Gastrocnemius medialis (tissue), 4 donors: ENCODE data around the gene RSAD1. TPM values are rescaled to one million over a fixed set of nuclear protein-coding genes. Genes with fewer than 3 reads are reported as not detected.
A peak's percentile ranks its signal among the peaks of the same experiment; 100 is the strongest.

Experiments used
- ATAC-seq, 2 donors: fragments of 150-250 bp; one replicate each; pipeline ENCODE4 v1.9.1; 2016
- DNase-seq, 2 donors: peaks; one replicate each; pipeline ENCODE4 v3.0.0-alpha.2; 2019
- H3K27ac ChIP-seq, 4 donors: fragments of 200-600 bp; sonication (generic); 1 replicate in 1 of 4; 2 replicates in 3 of 4; pipeline ENCODE4 v1.5.1; 2016 to 2018; ENCODE audit warnings: mild to moderate bottlenecking in 2 of 4, moderate library complexity in 1 of 4
- H3K27me3 ChIP-seq, 3 donors: fragments of 200-600 bp; sonication (generic) in 2 of 3; 1 replicate in 1 of 3; 2 replicates in 2 of 3; pipeline versions ENCODE4 v1.5.1 to v1.6.0; 2016 to 2019; ENCODE audit warnings: mild to moderate bottlenecking in 1 of 3, moderate library complexity in 1 of 3
- H3K36me3 ChIP-seq, 2 donors: fragments of 200-600 bp; sonication (generic) in 1 of 2; one replicate each; pipeline ENCODE4 v1.5.1; 2017 to 2018
- H3K4me1 ChIP-seq, 2 donors: fragments of 200-600 bp; sonication (generic) in 1 of 2; one replicate each; pipeline ENCODE4 v1.5.1; 2016 to 2017; ENCODE audit warnings: mild to moderate bottlenecking in 2 of 2
- H3K4me3 ChIP-seq, 4 donors: fragments of 200-600 bp; sonication (generic) in 3 of 4; 1 replicate in 1 of 4; 2 replicates in 3 of 4; pipeline ENCODE4 v1.5.1; 2016 to 2019; ENCODE audit warnings: mild to moderate bottlenecking in 2 of 4
- H3K9me3 ChIP-seq, 3 donors: fragments of 200-600 bp; sonication (generic) in 2 of 3; 1 replicate in 1 of 3; 2 replicates in 2 of 3; pipeline ENCODE4 v1.5.1; 2016 to 2019
- CTCF ChIP-seq, 5 experiments: fragments of 450-650 bp in 3 of 5; fragments of 200-600 bp in 2 of 5; sonication (generic) in 2 of 5; IDR thresholded peaks in 4 of 5; conservative IDR thresholded peaks in 1 of 5; 1 replicate in 4 of 5; 2 replicates in 1 of 5; pipeline ENCODE4 v1.5.1; 2016 to 2019; ENCODE audit warnings: antibody characterized with exemption in 5 of 5, mild to moderate bottlenecking in 3 of 5, moderate library complexity in 3 of 5
- POLR2A ChIP-seq, 2 donors: fragments of 450-650 bp; IDR thresholded peaks; one replicate each; pipeline ENCODE4 v1.6.1; 2017; ENCODE audit warnings: antibody characterized with exemption in 2 of 2, mild to moderate bottlenecking in 2 of 2, moderate library complexity in 2 of 2
- in situ Hi-C, 4 donors: fragments of 200-750 bp; cut with MboI; loops; one replicate each; pipeline versions ENCODE4 v1.15.0 to v1.8.0; 2017; ENCODE audit warnings: low sequenced_read_pairs in 4 of 4
- intact Hi-C: fragments of 100-400 bp; cut with DNase I; formaldehyde crosslinking; loops from one replicate; pipeline ENCODE4 v1.15.1; 2023; ENCODE audit warnings: low total_unique reads
- total RNA-seq, 4 donors: library from RNA; depleted of rRNA; stranded (reverse); fragments of >200 nt; gene quantifications; one replicate each; pipeline versions ENCODE4 v1.1.0 to v1.2.3, GENCODE V29; 2016

RSAD1 gene
- total RNA-seq, 4 donors from 2014 or later: 27.1 to 67.4 (median 52.7) TPM

- intact Hi-C loops: no loop called here
- TF ChIP-seq POLR2A (IDR thresholded peaks at IDR 0.05): no peak
- ATAC-seq (no peak), DNase-seq (no peak)
- no peak overlapping the region for H3K4me3 ChIP-seq
- H3K9me3 ChIP-seq: no peaks in the 10 kb centered on the region
- in situ Hi-C loops: loop anchor here in 2 of 4 donors (25.0 kb wide), 2 partner anchors 109 to 309 kb away; partner anchors contain the start of genes ABCC3 (in 1 of the 2) and WFIKKN2 (in 1 of the 2)
- H3K27me3 ChIP-seq: peaks cover 14 to 25% (median 19%) of the 10 kb centered on the region in 3 donors
- peaks cover 0 to 8% of the 10 kb centered on the region in 2 donors for H3K4me1 ChIP-seq
- no peaks in the 10 kb centered on the region for H3K36me3 ChIP-seq
- no peak overlapping the region for H3K27ac ChIP-seq
Observed at GRCh38 chr17:50527949-50528474, 49.4 kb downstream of the RSAD1 start.

- no peaks in the 10 kb centered on the region for H3K9me3 ChIP-seq
- TF ChIP-seq CTCF (IDR thresholded peaks at IDR 0.05 in 4 of 5, conservative IDR thresholded peaks at IDR 0.05 in 1 of 5): no peak
- TF ChIP-seq POLR2A (IDR thresholded peaks at IDR 0.05): no peak
- no peak overlapping the region for H3K4me3 ChIP-seq
- H3K36me3 ChIP-seq: no peaks in the 10 kb centered on the region
- H3K27me3 ChIP-seq: peaks cover 14 to 25% (median 23%) of the 10 kb centered on the region in 3 donors
- no peak for DNase-seq
- no peak for ATAC-seq
- H3K4me1 ChIP-seq: peaks cover 8 to 20% of the 10 kb centered on the region in 2 donors
- in situ Hi-C loops (loop anchor here in 2 of 4 donors (25.0 kb wide), 2 partner anchors 107 to 307 kb away; partner anchors contain the start of genes ABCC3 (in 1 of the 2) and WFIKKN2 (in 1 of the 2)), intact Hi-C loops (no loop called here)
- no peak overlapping the region for H3K27ac ChIP-seq
Observed at GRCh38 chr17:50529849-50530248, 51.2 kb downstream of the RSAD1 start.

- Histone ChIP-seq H3K27ac (no peak overlapping the region), H3K9me3 (no peaks in the 10 kb centered on the region), H3K36me3 (no peaks in the 10 kb centered on the region), H3K4me1 (peaks cover 8 to 20% of the 10 kb centered on the region in 2 donors), H3K4me3 (no peak overlapping the region), H3K27me3 (peaks cover 14 to 25% (median 23%) of the 10 kb centered on the region in 3 donors)
- intact Hi-C loops: no loop called here
- DNase-seq (no peak), ATAC-seq (no peak)
- in situ Hi-C loops: loop anchor here in 2 of 4 donors (25.0 kb wide), 2 partner anchors 106 to 306 kb away; partner anchors contain the start of genes ABCC3 (in 1 of the 2) and WFIKKN2 (in 1 of the 2)
- TF ChIP-seq CTCF (IDR thresholded peaks at IDR 0.05 in 4 of 5, conservative IDR thresholded peaks at IDR 0.05 in 1 of 5): no peak
- TF ChIP-seq POLR2A (IDR thresholded peaks at IDR 0.05): no peak
Observed at GRCh38 chr17:50531428-50532025, 52.9 kb downstream of the RSAD1 start.

- DNase-seq: no peak
- in situ Hi-C loops (loop anchor here in 2 of 4 donors (25.0 kb wide), 2 partner anchors 105 to 305 kb away; partner anchors contain the start of genes ABCC3 (in 1 of the 2) and WFIKKN2 (in 1 of the 2)), intact Hi-C loops (no loop called here)
- H3K27me3 ChIP-seq: peaks cover 14 to 25% (median 23%) of the 10 kb centered on the region in 3 donors
- no peak within 1 kb of the TSS for H3K4me3 ChIP-seq
- TF ChIP-seq POLR2A (IDR thresholded peaks at IDR 0.05) (no peak), CTCF (IDR thresholded peaks at IDR 0.05 in 4 of 5, conservative IDR thresholded peaks at IDR 0.05 in 1 of 5) (no peak)
- H3K9me3 ChIP-seq: no peaks in the 10 kb centered on the region
- peaks cover 8 to 20% of the 10 kb centered on the region in 2 donors for H3K4me1 ChIP-seq
- no peak for ATAC-seq
- H3K27ac ChIP-seq: no peak within 1 kb of the TSS
- H3K36me3 ChIP-seq: no peaks in the 10 kb centered on the region
Observed at GRCh38 chr17:50532452-50533024, 53.9 kb downstream of the RSAD1 start, which contains the start of gene EPN3. Gene EPN3 (plus strand): TSS chr17:50532735. CDS start chr17:50536557, 3,822 bp downstream.

GRCh38 chr17:50533185-50533584 is 54.5 kb downstream of the RSAD1 start:
- TF ChIP-seq CTCF (IDR thresholded peaks at IDR 0.05 in 4 of 5, conservative IDR thresholded peaks at IDR 0.05 in 1 of 5): no peak
- no peak for TF ChIP-seq POLR2A (IDR thresholded peaks at IDR 0.05)
- H3K36me3 ChIP-seq: no peaks in the 10 kb centered on the region
- intact Hi-C loops: no loop called here
- no peaks in the 10 kb centered on the region for H3K9me3 ChIP-seq
- peaks cover 14 to 25% (median 23%) of the 10 kb centered on the region in 3 donors for H3K27me3 ChIP-seq
- DNase-seq: no peak
- peaks cover 8 to 20% of the 10 kb centered on the region in 2 donors for H3K4me1 ChIP-seq
- in situ Hi-C loops: loop anchor here in 2 of 4 donors (25.0 kb wide), 2 partner anchors 104 to 304 kb away; partner anchors contain the start of genes ABCC3 (in 1 of the 2) and WFIKKN2 (in 1 of the 2)
- H3K27ac ChIP-seq: no peak overlapping the region
- no peak overlapping the region for H3K4me3 ChIP-seq
- peak in 1 of 2 donors; percentile 15 for ATAC-seq
